HG03378 (cell line): ENCODE measurements around the gene CEP85L.
"Not testable (repeated sequence)": the region's sequence is repeated elsewhere in the genome, so short reads cannot be mapped to it uniquely, and the experiment has no call there.

ENCODE experiments used
- ATAC-seq: cut with Tn5 transposase; IDR thresholded peaks from one replicate; pipeline ENCODE4 v1.9.1; 2021; ENCODE audit warnings: mild to moderate bottlenecking, moderate library complexity; ENCODE audit not compliant: unreplicated experiment

CEP85L gene

DNA sequence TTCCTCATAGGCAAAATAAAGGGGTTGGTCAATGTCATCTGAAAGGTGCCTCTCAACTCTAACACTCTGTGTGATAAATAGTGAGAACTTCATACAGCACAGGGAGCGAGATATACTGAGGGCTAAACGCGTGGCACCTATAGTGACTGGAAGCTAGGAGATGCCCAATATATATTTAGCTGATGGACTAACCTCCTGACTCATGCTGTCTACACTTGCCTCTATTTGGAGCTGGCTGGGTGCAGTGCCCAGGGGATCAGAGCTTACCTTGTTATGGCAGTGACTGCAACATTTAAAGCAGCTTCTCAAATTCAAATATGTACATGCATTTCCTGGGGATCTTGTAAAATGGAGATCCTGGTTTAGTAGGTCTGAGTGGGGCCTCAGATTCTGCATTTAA, 214.9 kb downstream of the CEP85L start:
- ATAC-seq: no peak

DNA sequence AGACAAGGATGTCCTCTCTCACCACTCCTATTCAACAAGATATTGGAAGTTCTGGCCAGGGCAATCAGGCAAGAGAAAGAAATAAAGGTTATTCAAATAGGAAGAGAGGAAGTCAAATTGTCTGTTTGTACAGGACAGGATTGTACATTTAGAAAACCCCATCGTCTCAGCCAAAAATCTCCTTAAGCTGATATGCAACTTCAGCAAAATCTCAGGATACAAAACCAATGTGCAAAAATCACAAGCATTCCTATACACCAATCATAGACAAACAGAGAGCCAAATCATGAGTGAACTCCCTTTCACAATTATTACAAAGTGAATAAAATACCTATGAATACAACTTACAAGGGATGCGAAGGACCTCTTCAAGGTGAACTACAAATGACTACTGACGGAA, 217.2 kb downstream of the CEP85L start:
- ATAC-seq: not testable (repeated sequence)

DNA sequence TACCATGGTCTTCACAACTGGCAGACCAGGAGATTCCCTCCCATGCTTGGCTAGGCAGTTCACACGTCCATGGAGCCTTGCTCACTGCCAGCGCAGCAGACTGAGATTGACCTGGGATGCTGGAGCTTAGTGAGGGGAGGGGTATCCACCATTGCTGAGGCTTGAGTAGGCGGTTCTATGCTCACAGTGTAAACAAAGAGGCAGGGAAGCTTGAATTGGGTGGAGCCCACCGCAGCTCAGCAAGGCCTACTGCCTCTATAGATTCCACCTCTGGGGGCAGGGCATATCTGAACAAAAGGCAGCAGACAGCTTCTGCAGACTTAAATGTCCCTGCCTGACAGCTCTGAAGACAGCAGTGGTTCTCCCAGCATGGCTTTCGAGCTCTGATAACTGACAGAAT, 230.1 kb downstream of the CEP85L start:
- ATAC-seq: not testable (repeated sequence)

DNA sequence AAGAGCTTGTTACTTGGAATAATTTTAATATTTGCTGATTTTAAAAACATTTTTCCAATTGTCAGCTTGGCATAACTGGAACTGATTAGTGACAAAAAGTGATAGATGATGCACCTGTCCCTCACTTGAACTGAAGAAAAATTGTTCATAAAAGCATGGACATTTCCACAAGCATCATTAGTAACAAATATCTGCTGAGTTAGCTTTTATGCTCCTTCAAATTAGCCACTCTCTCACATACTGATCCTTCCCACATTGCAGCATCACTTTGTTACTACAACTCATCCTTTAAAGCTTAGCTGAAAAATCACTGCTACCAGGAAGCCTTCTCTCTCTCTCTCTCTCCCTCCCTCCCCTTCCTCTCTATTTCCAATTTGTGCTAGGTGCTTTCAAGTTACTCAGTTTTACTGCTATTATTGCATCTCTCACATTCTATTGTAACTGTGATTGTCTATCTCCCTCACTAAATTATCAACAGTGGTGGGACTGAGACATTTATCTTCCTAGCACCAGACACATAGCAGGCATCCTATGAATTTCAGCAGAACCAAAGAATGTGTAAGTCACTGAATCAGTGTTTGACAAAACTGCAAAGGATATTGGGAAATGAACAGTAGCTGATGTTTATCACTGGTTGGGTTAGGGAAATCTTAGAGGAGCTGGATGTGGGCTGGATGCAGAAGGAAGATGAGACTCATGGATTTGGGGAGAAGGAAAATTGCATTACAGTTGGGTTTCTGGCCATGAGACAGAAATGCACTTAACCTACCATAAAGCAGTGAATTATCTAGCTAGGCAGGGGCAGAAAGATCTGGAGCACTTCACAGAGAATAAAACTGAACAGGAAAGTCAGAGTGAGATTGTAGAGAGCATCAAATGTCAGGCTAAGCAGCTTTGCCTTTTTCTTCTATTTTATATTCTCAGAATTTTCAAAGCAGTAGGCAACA, 231.7 kb downstream of the CEP85L start:
- ATAC-seq: no peak
